ENCODE results near the gene IAH1.

DNA sequence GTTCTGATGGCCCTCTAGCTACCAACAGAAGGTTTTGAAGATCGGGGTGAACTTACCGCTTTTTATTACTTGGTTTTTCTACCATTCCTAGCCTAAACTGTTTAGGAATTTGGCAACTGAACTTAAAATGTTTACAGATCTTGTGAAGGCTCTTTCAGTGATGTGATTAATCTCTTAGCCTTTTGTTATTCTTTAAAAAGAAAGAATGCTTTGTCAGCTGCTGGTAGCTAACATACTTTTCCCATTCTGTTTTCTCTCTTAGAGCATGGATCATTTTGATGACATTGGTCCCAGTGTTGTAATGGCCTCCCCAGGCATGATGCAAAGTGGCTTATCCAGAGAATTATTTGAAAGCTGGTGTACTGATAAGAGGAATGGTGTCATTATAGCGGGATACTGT, 32.8 kb upstream of the IAH1 start:
- TF ChIP-seq TAF1 (conservative IDR thresholded peaks at IDR 0.05): no peak
- TF ChIP-seq, protein P1, sequence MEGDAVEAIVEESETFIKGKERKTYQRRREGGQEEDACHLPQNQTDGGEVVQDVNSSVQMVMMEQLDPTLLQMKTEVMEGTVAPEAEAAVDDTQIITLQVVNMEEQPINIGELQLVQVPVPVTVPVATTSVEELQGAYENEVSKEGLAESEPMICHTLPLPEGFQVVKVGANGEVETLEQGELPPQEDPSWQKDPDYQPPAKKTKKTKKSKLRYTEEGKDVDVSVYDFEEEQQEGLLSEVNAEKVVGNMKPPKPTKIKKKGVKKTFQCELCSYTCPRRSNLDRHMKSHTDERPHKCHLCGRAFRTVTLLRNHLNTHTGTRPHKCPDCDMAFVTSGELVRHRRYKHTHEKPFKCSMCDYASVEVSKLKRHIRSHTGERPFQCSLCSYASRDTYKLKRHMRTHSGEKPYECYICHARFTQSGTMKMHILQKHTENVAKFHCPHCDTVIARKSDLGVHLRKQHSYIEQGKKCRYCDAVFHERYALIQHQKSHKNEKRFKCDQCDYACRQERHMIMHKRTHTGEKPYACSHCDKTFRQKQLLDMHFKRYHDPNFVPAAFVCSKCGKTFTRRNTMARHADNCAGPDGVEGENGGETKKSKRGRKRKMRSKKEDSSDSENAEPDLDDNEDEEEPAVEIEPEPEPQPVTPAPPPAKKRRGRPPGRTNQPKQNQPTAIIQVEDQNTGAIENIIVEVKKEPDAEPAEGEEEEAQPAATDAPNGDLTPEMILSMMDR (IDR thresholded peaks at IDR 0.05; ENCODE audit: low read depth, low read length, missing input control): no peak

Data from liver (tissue), 3 donors.